GM11168 (cell line): ENCODE data around the gene ATF5.

Source experiments
- in situ Hi-C: fragments of 300-500 bp; cut with MboI; formaldehyde crosslinking; loops from one replicate; pipeline ENCODE4 v1.12.0; 2022; ENCODE audit warnings: low sequenced_read_pairs; ENCODE audit not compliant: unreplicated experiment

Gene ATF5

GRCh38 chr19:49894011-49894664 lies 34.9 kb upstream of the ATF5 start:
- in situ Hi-C loops, result no loop called here

GRCh38 chr19:49894879-49895565 lies 34.0 kb upstream of the ATF5 start:
- in situ Hi-C loops, result no loop called here

- in situ Hi-C loops, result no loop called here
Measured at GRCh38 chr19:49895566-49896297, 33.3 kb upstream of the ATF5 start.

GRCh38 chr19:49896863-49897621 lies 32.0 kb upstream of the ATF5 start, which contains the start of gene IL4I1:
IL4I1 (minus strand) TSS chr19:49896887; CDS start chr19:49896160, 727 bp downstream.
- in situ Hi-C loops, result no loop called here

GRCh38 chr19:49904136-49904535 lies 24.9 kb upstream of the ATF5 start:
- in situ Hi-C loops, result no loop called here

GRCh38 chr19:49906879-49907564 lies 22.0 kb upstream of the ATF5 start:
- in situ Hi-C loops, result no loop called here

GRCh38 chr19:49907745-49908446 lies 21.1 kb upstream of the ATF5 start:
- in situ Hi-C loops, result no loop called here

GRCh38 chr19:49908480-49909420 lies 20.3 kb upstream of the ATF5 start:
- in situ Hi-C loops, result no loop called here

GRCh38 chr19:49910179-49910578 lies 18.8 kb upstream of the ATF5 start:
- in situ Hi-C loops, result no loop called here

GRCh38 chr19:49911381-49912145 lies 17.4 kb upstream of the ATF5 start:
- in situ Hi-C loops, result no loop called here

GRCh38 chr19:49912965-49913685 lies 15.9 kb upstream of the ATF5 start:
- in situ Hi-C loops, result no loop called here

GRCh38 chr19:49913720-49914119 lies 15.3 kb upstream of the ATF5 start:
- in situ Hi-C loops, result no loop called here

GRCh38 chr19:49915271-49915670 lies 13.7 kb upstream of the ATF5 start:
- in situ Hi-C loops, result no loop called here

GRCh38 chr19:49916839-49917733 lies 11.9 kb upstream of the ATF5 start:
- in situ Hi-C loops, result no loop called here

GRCh38 chr19:49918089-49918488 lies 10.9 kb upstream of the ATF5 start:
- in situ Hi-C loops, result no loop called here
